ENCODE measurements around the gene INTS11.
"Not testable (repeated sequence)": the region's sequence is repeated elsewhere in the genome, so short reads cannot be mapped to it uniquely, and the experiment has no call there.

INTS11 gene

DNA sequence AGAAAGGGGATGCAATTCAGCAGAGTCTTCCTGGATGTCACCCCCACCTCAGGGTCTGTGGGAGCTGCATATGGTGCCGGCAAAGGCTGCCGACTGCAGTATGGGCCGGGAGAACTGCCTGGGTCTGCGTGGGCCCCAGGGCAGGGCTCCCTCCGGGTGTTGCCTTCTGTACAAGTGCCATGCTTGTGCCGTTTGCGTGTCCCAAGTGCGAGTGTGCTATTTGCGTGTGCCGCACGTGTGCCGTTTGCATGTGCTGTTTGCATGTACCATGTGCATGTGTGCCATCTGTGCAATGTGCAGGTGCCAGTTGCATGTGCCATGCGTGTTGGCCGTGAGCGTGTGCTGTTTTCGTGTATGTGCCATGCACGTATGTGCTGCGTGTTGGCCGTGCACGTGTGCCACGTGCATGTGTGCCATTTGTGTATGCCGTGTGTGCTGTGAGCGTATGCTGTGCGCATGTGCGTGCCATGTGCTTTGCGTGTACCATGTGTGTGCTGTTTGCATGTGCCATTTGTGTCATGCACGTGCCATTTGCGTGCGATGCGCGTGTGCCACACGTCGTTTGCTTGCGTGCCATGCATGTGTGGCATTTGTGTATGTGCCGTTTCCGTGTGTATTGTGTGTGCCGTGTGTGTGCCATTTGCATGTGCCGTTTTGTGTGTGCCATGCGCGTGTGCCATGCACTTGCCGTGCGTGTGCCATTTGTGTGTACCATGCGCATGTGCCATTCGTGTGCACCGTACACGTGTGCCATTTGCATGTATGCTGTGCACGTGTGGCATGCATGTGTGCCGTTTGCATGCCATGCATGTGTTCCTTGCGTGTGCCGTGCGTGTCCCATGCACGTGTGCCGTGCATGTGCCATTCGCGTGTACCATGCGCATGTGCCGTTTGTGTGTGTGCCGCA lies 5.1 kb upstream of the INTS11 start:
- no peak for DNase-seq

DNA sequence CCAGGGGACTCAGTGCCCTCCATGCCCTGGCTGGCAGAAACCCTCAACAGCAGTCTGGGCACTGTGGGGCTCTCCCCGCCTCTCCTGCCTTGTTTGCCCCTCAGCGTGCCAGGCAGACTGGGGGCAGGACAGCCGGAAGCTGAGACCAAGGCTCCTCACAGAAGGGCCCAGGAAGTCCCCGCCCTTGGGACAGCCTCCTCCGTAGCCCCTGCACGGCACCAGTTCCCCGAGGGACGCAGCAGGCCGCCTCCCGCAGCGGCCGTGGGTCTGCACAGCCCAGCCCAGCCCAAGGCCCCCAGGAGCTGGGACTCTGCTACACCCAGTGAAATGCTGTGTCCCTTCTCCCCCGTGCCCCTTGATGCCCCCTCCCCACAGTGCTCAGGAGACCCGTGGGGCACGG lies 3.8 kb upstream of the INTS11 start:
- DNase-seq = no peak

DNA sequence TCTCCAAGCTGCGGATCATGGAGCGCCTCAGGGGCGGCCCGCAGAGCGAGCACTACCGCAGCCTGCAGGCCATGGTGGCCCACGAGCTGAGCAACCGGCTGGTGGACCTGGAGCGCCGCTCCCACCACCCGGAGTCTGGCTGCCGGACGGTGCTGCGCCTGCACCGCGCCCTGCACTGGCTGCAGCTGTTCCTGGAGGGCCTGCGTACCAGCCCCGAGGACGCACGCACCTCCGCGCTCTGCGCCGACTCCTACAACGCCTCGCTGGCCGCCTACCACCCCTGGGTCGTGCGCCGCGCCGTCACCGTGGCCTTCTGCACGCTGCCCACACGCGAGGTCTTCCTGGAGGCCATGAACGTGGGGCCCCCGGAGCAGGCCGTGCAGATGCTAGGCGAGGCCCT lies 2.8 kb upstream of the INTS11 start:
- no peak for DNase-seq

DNA sequence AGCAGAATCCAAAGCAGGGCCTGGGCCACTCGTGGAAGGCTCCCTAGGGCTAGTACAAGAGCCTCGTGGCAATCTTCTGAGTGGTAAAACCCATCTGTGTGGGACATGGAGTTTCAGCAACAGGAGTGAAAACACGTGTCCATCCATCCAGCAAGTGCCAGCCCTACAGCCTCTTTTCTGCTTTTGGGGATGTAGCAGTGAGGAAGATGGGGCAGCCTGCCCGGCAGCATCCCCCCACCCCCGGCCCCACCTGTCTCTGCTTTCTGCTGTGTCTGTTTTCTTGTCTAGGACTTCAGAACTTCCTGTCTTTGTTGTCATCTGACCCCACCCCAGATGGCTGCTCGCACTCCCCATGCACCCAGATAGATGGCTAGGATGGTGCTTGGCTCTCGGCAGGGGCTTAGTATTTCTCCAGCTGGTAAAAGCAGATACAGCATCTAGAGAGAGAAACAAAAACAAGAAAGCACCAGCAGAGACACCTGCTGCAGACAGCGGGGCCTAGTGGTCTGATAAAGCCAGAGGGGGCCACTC lies 1.7 kb upstream of the INTS11 start:
- DNase-seq = no peak

DNA sequence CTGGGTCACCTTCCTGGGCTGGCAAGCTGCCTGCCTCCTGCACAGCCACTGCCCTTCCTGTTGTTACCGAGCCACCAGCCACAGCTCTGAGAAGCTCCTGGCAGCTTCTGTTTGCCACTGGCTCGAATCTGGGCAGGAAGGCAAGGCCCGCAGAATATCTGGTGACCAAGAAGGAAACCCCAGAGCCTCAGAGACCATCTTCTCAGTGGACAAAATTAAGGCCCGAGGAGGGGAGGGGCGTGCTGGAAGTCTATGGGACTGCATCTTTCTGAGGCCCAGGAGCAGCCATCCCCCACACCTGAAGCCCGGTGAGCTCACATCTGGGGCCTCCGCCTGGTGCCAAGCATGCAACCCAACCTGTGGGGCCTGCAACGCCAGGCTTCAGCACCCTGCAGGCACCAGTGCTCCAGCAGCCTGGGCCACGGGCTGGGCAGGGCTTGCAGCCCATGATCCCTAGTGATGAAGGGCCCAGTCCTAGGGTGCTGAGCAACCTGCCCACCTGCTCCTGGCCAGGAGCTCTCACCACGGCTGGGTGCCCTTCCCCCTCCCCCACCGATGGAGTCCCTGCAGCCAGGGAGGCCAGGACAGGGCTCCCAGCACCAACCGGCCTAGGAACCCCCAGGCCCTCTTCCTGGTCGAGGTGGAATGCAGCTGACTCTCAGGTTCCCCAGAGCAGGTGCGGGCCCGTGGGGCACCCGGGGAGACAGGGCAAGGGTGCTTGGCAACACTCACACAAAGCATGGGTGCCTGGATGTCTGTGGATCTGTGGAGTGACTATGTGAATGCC lies 1.0 kb upstream of the INTS11 start:
- DNase-seq = no peak

DNA sequence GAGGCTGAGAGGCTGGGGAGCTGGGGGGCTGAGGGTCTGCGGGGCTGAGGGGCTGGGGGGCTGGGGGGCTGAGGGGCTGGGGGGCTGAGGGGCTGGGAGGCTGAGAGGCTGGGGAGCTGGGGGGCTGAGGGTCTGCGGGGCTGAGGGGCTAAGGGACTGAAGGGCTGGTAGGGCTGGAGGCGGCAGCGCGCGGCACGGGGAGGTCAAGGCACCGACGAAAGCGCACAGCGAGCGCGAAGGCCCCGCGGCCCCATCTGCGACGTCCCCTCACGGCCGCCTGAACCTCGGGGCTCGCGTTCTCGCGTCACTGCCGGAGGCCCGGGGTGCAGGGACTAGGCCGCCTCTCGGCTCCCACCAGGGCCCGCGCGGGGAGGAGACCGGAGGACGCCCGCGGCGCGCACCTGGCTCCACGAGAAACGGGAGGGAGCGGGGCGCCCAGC lies 356 bp downstream of the INTS11 start:
- DNase-seq = no peak

DNA sequence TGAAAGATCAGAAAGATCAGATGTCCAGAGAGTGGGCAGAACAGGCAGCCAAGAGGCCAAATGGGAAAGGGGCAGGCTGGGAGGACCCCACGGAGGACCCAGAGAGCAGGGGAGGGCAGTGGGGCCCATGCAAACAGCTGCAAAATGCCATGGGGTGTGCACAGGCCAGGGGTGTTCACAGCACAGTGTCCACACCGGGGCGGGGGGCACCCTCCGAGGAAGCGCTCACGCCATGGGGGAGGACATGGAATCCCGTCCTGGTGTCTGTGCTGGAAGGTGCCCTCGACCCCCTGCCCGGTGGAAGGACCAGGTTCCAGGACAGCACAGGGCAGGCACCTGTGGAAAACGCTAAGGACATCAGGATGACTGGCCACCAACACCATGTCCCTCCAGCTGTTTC lies 1.5 kb downstream of the INTS11 start:
- DNase-seq = no peak

DNA sequence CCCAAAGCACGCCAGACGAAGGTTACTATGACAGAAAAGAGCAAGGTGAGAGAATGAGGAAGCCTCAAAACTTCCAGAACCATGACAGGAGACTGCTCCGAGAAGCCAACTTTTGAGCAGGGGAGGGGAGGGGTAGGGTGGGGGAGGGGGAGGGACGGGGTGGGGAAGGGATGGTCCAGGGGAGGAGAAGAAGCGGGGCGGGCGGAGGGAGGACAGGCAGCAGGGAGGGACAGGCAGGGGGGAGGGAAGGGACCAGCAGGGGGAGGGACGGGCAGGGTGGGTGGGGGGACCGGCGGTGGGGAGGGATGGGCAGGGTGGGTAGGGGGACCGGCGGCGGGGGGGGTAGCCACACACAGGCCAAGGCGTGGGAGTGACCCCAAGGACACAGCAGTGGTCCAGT lies 2.0 kb downstream of the INTS11 start:
- no peak for DNase-seq

DNA sequence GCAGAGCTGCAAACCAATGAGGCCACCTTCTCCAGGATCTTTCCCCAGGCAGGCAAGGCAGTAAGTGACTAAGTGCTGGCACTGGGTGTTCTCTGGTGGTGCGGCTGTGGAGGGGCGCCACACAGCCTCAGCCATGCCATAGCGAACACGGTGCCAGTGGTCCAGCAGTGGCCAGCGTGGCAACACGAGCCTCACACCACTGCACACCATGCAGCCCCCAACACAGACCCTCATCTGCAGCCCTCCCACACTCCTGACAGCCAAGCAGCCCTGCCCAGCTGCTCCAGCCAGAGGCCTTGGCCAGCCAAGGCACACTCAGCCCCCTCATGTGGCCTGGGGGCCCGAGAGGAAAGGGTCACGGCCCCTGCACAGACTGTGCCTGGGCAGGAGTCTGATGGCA lies 3.0 kb downstream of the INTS11 start:
- no peak for DNase-seq

DNA sequence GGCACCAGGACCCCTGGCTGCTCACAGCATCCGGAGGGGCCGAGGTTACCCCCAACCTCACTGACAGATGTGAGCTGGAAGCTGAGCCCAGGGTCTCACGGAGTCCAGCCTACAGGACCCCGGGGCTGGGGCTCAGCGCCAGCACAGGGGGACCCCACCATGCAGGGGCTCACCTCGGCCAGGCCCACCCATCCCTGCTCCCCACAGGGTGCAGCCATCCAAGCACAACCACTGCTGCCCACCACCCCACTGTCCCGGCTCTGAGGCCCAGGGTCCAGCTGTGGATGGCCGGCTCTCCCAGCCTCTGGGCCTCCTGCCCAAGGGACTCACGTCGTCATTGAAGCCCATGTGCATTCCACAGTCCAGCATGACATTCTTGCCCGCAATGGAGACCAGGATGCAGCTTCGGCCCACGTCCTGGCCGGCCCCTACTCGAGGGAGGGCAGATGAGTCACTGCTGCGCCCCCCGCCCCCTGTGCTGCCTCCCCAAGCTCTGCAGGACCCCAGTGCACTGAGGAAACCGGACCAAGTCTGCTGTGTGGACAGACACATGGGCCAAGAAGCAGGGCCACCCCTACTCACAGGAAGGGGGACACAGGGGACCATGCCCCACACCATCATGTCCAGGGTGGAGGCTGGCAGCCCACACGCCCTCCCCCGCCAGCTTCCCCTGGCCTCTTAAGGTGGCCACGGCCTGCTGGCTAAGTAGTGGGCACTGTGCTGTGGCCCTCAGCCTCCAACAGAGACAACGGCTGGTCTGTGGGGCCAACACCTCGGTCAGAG lies 3.6 kb downstream of the INTS11 start:
- DNase-seq = no peak

DNA sequence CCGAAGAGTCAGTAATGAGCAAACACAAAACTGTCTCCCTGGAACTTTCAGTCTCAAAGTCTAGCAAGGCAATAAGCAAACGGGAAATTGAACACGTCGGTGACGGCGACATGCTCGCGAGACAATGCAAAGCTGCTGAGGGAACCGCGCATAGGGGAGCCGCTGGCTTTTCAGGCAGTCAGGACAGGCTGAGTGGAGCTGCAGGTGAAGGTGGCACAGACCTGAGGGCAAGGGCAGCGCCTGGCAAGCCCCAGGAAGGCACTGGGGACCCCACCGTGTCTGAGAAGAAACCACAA lies 4.9 kb downstream of the INTS11 start:
- no peak for DNase-seq

DNA sequence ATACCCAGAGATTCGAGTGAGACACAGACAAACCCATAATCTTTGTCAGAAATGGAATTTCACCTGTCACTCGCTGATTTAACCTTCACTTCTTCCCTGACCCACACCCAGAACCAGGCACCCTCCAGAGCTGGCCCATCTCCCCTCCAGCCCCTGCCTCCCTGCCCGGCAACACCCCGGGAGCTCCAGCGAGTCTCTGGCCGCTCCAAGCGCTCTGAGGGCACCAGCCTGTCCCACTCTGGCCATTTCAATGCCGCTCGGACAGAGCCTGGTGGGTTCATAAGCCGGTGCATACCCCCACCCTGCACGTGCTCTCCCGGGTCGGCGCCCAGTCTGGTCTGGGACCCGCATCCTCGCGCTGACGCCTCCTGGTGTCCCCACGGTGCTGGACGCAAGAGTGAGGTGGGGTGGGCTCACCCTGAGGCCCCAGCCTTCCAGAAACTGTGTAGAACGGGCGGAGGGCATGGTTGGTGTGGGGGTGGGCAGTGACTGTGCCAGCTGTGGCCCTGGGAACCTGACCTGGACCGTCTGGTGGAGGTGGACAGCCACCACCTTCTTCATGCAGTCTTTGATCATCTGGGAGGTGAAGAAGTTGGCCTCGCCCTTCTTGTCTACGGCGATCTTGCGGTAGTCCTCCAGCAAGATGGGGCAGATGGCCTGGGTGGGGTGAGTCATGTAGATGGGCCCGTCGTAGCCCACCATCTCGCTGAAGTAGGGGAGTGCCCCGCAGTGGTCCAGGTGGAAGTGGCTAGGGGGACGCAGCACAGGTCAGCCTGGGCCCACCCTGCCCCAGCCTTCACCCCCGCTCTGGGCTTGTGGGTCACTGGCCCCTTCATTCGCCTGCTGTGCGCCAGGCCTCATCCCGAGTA lies 5.4 kb downstream of the INTS11 start:
- DNase-seq = no peak

DNA sequence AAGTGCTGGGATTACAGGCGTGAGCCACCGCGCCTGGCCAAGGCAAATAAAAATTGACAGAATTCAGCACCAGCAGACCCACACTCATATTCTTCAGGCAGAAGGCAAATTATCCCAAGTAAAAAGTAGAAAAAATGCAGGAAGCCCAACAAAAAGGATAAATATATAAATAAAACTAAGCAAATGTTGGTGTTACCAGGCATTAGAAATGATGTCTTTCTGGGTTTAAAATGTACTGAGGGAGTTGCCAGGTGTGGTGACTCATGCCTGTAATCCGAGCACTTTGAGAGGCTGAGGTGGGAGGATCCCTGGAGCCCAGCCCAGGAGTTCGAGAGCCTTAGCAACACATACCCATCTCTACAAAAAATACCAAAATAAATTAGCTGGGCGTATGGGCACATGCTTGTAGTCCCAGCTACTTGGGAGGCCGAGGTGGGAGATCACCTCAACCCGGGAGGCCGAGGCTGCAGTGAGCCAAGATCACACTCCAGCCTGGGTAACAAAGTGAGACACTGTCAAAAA lies 6.3 kb downstream of the INTS11 start:
- no peak for DNase-seq

DNA sequence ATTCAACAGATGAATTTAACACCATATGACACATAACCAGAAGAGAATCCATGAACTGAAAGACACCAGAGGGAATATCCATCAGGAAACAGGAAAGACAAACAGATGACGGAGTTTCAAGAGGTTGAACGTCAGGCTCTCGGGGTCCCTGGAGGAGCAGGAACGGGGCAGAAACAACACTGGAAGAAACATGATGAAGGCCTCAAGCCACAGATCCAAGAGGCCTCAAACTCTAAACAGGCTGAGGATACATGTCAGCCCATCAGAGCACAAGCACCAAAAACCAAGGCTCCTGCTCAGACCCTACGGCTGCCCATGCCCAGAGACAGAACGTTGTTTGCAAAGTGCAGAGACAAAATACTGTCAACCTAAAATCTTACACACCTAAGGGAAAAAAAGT lies 7.0 kb downstream of the INTS11 start:
- no peak for DNase-seq

DNA sequence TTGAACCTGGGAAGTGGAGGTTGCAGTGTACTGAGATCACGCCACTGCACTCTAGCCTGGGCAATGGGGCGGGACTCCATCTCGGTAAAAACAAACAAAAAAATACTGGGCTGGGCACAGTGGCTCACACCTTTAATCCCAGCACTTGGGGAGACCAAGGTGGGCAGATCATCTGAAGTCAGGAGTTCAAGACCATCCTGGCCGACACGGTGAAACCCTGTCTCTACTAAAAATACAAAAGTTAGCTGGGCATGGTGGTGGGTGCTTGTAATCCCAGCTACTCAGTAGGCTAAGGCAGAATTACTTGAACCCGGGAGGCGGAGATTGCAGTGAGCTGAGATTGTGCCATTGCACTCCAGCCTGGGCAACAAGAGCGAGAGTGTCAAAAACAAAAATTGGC lies 8.3 kb downstream of the INTS11 start:
- not testable (repeated sequence) for DNase-seq

DNA sequence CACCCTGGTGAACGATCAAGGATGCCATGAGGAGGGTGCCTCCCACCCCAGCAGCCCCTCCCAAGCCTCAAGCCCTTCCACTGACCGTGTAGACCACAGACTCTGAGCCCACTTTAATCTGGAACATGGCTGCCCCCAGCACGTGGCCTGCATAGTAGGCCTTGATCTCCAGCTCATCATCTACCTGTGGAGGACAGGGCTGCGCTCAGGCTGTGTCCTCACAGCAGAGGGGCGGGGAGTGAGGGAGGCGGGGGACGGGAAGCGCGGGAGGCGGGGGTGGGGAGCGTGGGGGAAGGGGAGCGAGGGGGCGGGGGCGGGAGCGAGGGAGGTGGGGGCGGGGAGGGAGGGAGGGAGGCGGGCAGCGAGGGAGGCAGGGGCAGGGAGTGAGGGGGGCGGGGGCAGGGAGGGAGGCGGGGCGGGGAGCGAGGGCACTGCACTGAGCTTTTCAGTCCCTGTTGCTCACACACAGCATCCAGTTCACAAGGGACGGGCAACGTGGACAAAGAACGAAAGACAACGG lies 9.0 kb downstream of the INTS11 start:
- no peak for DNase-seq

DNA sequence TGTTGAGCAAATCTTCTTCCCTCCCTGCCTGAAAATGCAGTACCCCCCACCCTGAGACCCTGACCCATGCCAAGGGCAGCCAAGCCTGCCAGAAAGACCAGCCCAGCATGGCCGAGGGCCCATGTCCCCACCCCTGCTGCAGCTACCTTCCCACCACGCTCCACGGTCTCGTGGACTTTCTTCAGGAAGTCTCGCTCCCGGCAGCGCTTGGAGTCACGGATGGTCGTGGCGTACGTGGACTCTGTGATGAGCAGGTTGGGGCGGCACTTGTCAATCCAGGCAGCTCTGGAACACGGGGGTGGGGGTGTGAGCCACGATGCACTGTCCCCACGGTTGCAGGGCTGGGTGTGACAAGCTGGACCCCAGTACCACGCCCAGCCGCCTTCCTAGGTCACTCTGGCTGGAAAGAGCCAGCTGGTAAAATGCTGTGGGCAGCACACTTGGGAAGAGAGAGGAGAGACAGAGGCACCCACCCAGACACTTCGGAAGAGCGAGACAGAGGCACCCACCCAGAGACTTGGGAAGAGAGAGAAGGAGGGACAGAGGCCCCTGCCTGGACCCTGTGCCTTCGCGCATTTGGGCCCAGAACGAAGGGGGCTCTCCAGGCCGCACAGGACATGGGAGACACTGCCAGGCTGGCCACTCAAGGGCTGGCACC lies 9.7 kb downstream of the INTS11 start:
- no peak for DNase-seq

DNA sequence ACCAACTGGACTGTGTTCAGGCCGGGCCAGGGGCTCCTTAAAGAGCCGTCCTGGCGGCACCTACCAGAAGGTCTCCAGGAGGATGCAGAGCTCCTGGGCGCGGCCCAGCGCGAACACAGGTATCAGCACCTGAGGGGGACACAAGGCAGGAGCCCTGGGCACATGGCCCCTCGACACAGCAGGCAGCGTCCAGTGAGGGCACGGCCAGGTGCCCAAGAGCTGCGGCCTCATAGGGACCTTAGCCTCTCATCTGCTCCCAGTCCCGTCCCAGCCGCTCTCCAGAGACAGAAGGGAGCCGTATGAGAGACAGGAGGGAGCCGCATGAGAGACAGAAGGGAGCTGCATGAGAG lies 10.2 kb downstream of the INTS11 start:
- no peak for DNase-seq

DNA sequence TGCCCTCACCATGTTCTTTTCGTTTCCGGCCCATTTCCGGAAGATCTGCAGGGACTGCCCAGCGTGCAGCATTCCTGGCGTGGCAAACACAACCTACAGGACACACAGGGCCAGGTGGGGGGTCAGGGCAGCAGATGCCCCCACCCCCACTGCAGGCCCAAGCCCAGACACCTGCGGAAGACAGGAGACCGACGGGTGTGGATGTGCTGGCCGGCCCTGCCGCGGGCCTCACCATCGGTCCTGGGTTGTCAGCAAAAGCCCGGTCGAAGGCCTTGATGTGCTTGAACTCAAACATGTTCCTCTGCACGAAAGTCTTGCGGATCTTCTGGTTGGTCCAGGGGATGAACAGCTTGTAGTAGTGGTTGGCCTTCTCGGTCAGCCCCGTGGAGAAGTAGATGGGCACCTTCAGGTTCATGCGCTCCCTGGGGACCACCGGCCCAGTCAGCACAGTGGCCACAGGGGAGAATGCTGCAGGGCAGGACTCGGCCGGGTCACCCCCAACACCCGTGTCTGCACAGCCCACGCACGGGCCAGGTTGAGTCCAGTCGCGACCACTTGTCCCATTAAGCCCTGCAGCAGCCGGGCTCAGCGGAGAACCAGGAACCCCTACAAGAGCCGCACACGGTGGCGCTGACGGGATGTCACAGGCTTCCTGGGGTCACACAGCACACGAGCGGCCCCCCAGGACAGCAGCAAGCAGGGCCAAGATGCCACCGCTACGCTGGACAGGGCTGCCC lies 10.8 kb downstream of the INTS11 start:
- DNase-seq = no peak

DNA sequence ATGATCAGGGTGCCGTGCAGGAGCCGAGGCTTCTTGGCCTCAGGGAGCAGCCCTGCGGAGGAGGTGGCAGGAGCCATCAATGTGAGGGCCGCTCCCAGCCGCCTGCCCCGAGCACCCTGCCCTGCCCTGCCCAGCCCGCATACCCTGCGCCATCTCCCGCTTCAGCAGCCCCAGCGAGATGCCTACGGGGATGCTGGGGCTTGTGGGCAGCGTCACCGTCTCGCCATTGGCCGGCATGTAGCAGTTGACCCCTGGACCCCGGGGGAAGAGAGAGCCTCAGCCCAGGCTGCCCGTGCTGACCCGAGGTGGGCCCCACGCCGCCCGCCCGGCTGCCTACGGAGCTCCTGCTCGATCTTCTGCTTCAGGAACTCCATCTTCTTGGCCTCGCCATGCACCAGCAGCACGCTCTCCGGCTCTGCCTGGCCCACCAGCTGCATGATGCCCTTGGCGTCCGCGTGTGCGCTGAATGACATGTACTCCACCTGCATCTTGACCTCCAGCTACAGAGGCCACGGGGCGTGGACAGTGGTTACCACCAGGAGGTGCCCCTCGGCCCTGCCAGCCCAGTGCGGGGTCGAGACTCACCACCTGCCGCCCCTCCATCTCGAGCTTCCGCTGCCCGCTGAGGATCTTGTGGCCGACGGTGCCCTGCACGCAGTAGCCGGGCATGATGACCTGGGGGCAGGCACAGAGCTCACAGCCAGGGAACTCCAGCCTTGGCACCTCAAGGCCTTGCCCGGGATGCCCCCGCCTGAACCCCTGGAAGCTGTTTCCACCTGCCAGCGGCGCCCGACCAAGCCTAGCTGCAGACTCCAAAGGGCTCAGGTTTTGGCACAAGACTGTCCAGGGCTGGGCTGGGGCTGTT lies 11.8 kb downstream of the INTS11 start:
- DNase-seq = no peak
